ENCODE data around the gene AMDHD1. TPM values are rescaled to one million over a fixed set of nuclear protein-coding genes. Genes with fewer than 3 reads are reported as not detected.
A peak's percentile ranks its signal among the peaks of the same experiment; 100 is the strongest.

AMDHD1 gene
- total and polyA plus RNA-seq, 8 donors = 0.23 to 0.37 TPM; not detected in 6

DNA sequence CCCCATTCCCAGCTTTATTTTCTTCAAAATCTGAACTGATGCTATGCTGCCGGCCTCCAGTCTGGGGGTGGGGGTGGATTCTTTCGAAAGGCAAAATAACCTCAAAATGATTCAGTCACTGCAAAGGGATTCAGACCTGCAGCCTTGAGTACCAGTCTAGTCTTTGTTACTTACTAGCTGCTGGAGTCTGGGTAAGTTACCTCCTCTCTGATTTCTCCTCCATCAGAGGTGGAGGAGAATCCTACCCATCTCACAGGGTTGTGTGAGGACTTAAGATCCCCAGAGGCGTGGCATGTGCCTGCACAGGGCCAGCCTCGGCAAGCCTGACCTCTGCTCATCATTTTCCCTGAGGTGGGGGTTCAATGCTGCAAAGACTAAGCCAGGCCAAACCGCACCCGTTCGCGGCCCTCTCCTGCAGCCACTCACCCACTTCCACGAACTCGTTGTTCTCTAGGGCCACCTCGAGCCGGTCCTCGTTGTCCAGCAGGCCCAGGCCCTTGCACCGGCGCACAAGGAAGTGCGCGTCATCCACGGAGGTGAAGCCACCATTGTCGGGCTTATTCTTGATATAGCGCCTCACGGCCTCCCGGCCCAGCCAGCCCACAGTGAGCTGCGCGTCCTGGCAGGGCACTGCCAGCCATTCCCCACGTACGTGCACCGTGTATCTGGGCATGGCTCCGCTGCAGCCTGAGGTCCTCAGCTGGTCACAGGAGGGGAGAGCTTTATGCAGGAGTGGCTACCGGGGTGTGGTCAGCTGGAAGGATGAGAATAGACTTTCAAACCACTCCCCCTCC is 52.3 kb downstream of the AMDHD1 start:
- WGBS, 5 donors = 86 to 93% (median 90%) methylated on average over 29 of the region's 29 CpGs
- intact Hi-C loops (cut with DNase I; ENCODE audit: low total_unique reads) = no loop called here
- peak overlapping the region in 1 of 4 donors; percentile 12 for H3K4me3 ChIP-seq

DNA sequence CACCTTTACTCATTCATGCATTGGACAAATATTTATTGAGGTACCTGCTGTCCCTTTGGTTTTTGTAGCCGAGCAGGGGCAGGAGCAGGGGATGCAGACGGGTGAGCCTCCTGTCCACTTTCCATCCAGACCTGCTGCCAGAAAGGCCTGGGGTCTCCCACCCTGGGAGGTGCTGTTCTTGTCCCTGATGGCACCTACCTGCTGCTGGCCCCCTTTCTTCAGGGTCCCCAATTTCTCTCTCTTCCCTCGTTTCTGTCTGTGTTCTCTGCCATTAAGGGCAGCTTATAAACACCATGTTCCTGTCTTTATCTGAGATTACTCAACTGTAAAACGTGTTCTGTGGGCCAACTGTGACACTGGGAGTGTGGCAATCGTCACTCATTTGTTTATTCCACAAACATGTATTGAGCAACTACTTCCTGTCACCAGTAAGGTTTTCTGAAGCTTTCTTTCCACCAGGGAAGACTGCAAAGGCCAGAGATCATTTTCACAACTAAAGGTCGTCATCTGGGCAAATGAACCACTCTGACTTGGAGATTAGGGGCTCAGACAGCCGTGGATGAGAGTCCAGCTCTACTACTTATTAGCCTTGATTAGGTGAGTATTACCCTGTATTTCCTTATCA is 53.0 kb downstream of the AMDHD1 start, which contains the start of gene HAL:
HAL (minus strand) TSS at position 311 of the 625 bp plus-strand sequence. CDS start 434 bp downstream, outside the sequence.
- intact Hi-C loops (cut with DNase I; ENCODE audit: low total_unique reads) = no loop called here
- H3K36me3 ChIP-seq = peaks cover 0 to 29% (median 15%) of the 10 kb centered on the region in 4 donors
- H3K4me3 ChIP-seq = peak within 1 kb of the TSS in 1 of 4 donors; percentile 12
- H3K9me3 ChIP-seq = no peaks in the 10 kb centered on the region
- no peaks in the 10 kb centered on the region for H3K27me3 ChIP-seq
- peak within 1 kb of the TSS in 3 of 5 donors; percentile 3 to 64 (median 47) for H3K27ac ChIP-seq
- DNase-seq = peak; percentile 45 to 60
- WGBS, 5 donors = 41 to 49% (median 42%) methylated on average over 7 of the region's 7 CpGs
- peaks cover 0 to 15% (median 3%) of the 10 kb centered on the region in 4 donors for H3K4me1 ChIP-seq
- TF ChIP-seq POLR2A (IDR thresholded peaks at IDR 0.05) (no peak), POLR2AphosphoS5 (IDR thresholded peaks at IDR 0.05) (peak in 2 of 3 donors; percentile 32 to 53)

More for the DNA sequence above, 52.3 kb downstream of the AMDHD1 start:
- Histone ChIP-seq H3K27me3 (no peaks in the 10 kb centered on the region), H3K27ac (peak overlapping the region in 2 of 5 donors; percentile 47 to 64), H3K9me3 (no peaks in the 10 kb centered on the region), H3K36me3 (peaks cover 0 to 23% (median 10%) of the 10 kb centered on the region in 4 donors), H3K4me1 (peaks cover 0 to 15% (median 3%) of the 10 kb centered on the region in 4 donors)
- DNase-seq = no peak
- no peak for TF ChIP-seq POLR2AphosphoS5 (IDR thresholded peaks at IDR 0.05)
- no peak for TF ChIP-seq EP300 (IDR thresholded peaks at IDR 0.05)
- TF ChIP-seq, protein P1, sequence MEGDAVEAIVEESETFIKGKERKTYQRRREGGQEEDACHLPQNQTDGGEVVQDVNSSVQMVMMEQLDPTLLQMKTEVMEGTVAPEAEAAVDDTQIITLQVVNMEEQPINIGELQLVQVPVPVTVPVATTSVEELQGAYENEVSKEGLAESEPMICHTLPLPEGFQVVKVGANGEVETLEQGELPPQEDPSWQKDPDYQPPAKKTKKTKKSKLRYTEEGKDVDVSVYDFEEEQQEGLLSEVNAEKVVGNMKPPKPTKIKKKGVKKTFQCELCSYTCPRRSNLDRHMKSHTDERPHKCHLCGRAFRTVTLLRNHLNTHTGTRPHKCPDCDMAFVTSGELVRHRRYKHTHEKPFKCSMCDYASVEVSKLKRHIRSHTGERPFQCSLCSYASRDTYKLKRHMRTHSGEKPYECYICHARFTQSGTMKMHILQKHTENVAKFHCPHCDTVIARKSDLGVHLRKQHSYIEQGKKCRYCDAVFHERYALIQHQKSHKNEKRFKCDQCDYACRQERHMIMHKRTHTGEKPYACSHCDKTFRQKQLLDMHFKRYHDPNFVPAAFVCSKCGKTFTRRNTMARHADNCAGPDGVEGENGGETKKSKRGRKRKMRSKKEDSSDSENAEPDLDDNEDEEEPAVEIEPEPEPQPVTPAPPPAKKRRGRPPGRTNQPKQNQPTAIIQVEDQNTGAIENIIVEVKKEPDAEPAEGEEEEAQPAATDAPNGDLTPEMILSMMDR (IDR thresholded peaks at IDR 0.05) = no peak
- TF ChIP-seq POLR2A (IDR thresholded peaks at IDR 0.05) = no peak

DNA sequence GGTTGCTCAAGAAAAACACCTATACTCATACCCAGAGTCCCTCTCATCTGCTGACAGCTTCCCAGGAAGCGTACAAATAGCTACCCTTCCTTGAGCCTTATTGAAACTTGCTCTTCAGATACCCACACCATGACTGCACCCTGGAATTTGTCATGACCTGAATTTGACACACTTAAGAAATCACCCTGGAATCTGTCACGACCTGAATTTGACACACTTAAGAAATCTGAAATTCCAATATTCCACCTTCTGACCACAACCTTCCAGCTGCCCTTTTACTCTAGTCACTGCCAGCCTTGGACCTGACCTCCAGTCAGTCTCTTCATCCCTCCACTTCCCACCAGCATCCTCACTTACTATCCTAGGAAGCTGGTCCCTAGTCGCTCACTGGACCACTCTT is 54.1 kb downstream of the AMDHD1 start:
- H3K9me3 ChIP-seq = no peaks in the 10 kb centered on the region
- H3K4me3 ChIP-seq = no peak overlapping the region
- no peak for DNase-seq
- H3K27ac ChIP-seq = no peak overlapping the region
- no peak for TF ChIP-seq POLR2A (IDR thresholded peaks at IDR 0.05)
- no peak for TF ChIP-seq POLR2AphosphoS5 (IDR thresholded peaks at IDR 0.05)
- TF ChIP-seq EP300 (IDR thresholded peaks at IDR 0.05) = no peak
- TF ChIP-seq, protein P1 (IDR thresholded peaks at IDR 0.05) = no peak
- 87 to 94% (median 92%) methylated on average over 3 of the region's 3 CpGs for WGBS, 5 donors
- intact Hi-C loops (cut with DNase I; ENCODE audit: low total_unique reads) = no loop called here
- peaks cover 3 to 40% (median 27%) of the 10 kb centered on the region in 4 donors for H3K36me3 ChIP-seq
- peaks cover 0 to 15% (median 3%) of the 10 kb centered on the region in 4 donors for H3K4me1 ChIP-seq
- no peaks in the 10 kb centered on the region for H3K27me3 ChIP-seq

DNA sequence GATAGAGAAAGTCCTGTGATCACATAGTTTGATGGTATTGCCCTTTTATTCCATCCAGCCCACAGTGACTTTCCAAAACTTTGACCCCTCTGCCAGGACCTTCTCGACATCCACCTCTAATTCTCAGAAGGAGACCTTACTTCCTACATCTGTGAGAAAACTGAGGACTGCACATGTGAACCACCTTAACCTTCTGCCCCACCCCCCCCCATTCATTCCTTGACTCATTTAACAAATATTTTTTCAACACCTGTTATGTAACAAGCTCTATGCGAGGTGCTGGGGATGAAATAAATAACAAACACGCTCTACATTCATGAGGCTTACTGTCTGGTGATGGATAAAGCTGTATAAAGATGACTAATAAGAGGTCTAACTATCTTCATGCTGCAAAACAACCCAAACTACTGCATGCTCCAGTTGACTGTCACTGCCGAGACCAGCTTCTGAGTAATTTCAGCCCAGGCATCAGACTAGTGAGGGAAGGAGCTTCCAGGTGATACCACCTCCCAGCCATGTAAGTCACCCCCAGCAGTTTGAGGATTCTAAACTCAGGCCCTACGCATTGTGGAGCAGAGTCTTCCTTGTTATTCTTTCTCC is 54.9 kb downstream of the AMDHD1 start:
- H3K4me3 ChIP-seq = no peak overlapping the region
- no peaks in the 10 kb centered on the region for H3K27me3 ChIP-seq
- H3K4me1 ChIP-seq = peaks cover 0 to 15% (median 3%) of the 10 kb centered on the region in 4 donors
- TF ChIP-seq EP300 (IDR thresholded peaks at IDR 0.05) (no peak), POLR2AphosphoS5 (IDR thresholded peaks at IDR 0.05) (no peak), POLR2A (IDR thresholded peaks at IDR 0.05) (no peak)
- TF ChIP-seq, protein P1 (IDR thresholded peaks at IDR 0.05) = no peak
- DNase-seq = no peak
- H3K9me3 ChIP-seq = no peaks in the 10 kb centered on the region
- H3K27ac ChIP-seq = no peak overlapping the region
- intact Hi-C loops (cut with DNase I; ENCODE audit: low total_unique reads) = no loop called here
- peaks cover 6 to 48% (median 34%) of the 10 kb centered on the region in 4 donors for H3K36me3 ChIP-seq
- WGBS, 5 donors = 64 to 81% (median 76%) methylated on average over 5 of the region's 5 CpGs
